ENCODE data around the gene TRAF2.

The TRAF2 gene

DNA sequence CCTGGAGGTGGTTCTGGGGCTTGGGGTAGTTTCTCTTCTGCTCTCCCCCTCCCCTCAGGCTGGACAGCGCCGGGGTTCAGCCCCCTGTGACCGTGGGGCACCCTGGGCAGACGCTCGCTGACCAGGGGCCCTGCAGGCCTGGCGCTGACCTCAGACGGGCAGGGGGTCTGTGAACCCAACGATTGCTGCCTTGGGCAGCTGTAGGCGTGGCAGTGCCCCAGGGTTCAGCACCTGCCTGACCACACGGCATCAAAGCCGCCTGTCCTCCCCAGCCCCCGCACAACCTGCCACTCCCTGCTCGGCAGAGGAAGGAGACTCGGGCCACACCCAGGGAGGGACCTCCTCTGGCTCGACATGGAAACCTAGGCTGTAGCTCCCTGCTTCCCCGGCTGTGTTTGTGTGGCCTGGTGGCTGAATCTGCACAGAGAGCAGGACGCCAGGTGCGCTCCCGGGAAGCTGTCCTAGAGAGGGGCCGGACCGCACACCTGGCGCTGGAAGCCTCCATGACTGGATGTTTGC is 77.9 kb downstream of the TRAF2 start:
- DNase-seq: no peak

- no peak for DNase-seq
These were observed 78.6 kb downstream of the TRAF2 start for GRCh38 chr9:136964833-136965422.

- no peak for DNase-seq
These were observed 79.6 kb downstream of the TRAF2 start for GRCh38 chr9:136965771-136966484.

DNA sequence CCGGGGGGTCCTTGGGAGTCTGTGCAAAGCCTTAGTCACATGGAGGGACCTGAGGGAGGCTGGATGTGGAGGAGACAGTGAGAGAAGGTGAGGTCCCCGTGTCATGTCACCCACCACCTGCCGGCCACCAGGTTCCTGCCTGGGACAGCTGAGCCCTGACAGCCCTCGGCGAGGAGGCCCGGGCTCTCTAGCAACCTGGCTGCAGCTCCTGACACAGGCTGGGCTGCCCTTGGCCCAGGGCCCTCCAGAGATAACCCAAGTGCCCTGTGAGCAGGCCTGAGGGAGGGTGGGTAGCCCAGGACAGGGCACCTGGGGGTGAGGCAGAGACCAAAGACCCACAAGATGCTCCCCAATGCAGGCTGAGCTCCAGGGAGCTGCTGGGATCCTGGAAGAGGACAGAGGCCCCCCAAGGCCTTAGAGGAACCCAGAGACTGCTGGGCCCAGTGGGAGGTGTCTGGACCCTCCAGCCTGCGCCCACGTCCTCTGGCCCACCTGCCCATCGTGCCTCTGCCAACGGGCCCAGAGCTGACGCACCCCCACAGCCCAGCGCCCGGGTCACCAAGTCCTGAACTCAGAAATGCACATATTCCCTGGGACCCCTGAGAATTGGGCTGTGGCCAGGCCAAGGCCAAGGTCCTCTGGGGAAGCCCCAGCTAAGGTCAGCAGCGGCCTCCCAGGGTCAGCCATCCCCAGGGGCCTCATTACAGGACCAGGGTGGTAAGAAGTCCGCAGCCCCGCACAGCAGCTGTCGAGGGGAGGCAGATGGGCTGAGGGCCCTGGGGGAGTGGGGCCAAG is 82.2 kb downstream of the TRAF2 start:
- DNase-seq: no peak

DNA sequence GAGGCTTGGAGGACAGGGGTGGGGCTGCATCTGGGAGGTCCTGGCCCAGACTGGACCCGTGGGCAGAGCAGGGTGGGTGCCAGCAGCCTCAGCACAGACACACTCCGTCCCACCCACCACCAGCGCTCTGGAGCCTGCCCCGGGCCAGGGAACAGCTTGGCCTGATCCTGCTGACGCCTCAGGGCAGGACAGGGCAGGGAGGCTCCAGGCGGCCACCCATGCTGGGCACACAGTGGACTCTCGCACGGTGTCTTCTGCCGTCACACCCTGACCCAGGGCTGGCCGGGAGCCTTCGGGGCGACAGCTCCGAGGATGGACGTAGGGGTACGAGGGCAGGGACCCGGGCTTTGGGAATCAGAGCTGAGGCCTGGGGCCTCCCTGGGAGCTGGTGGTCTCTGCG is 82.8 kb downstream of the TRAF2 start:
- no peak for DNase-seq

DNA sequence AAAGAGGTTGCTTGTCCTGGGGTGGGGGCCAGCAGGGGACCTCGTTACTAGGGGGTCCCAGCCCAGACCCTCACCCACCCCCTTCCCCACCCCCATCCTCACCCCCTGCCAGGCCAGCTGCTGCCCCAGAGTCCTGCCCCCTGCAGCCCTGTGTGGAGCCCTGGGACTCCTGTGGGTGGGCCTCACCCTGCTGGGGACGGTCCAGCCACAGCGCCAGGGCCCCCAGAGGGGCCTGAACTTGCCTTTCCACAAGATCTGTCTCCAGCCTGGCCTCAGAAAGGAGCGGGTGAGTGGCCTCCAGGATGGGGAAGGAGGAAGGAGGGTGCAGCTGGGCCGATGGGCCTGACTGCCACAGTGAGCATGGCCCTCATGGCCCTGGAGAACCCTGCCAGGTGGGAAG is 83.5 kb downstream of the TRAF2 start:
- DNase-seq: no peak

DNA sequence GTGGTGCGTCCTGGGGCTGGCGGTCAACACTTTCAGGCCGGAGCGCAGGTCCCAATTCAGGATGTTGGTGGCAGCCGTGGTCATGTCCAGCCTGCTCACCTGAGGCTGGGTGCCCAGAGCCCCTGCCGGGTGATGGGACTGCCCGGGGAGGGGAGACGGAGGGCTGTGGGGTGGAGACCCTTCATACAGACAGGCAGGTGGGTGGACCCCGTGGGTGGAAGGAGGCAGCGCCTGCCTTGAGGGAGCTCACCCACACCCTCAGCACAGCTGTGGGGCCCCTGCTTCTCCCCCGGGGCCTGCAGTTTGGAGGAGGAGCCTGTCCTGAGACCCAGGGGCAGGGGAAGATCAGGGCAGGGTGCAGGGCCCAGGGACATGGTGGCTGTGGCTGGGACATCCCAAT is 84.0 kb downstream of the TRAF2 start:
- no peak for DNase-seq

DNA sequence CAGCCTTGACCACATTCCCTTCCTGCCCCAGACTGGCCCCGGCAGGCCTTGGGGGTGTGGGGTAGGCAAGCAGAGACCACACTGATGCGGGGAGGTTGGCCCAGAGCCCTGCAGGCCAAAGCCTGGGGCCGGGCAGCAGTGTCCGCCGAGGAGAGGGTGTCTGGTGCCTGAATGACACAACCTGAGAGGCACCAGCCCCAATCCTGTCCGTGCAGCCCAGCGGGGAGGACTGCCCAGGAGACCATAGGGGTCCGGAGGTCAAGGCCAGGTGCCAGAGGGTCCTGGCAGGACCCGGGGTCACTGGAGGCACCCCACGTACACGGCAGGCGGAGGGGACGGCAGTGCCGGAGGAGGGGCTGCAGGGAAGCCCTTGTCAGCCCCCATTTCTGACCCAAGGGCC is 85.4 kb downstream of the TRAF2 start:
- DNase-seq: no peak

DNA sequence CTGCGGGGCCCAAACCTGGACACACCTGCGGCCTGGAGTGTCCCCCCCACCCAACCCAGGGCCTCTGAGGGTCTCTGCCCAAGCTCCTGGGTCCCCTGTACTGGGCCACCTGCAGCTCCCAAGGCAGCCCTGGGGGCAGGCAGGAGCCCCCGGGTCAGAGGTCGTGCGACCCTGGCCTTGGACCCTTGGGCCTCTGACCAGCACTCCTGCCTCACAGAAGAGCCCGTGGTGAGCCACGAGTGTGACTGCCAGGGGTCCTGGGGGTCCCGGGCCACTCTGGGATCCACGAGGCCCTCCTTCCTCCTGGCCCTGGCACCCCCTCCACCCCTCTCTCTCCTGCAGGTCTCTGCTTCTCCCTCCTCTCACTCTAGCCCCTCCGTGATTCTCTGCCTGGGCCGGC is 86.0 kb downstream of the TRAF2 start:
- DNase-seq: no peak

- no peak for DNase-seq
These were observed 86.4 kb downstream of the TRAF2 start for GRCh38 chr9:136972743-136973142.

DNA sequence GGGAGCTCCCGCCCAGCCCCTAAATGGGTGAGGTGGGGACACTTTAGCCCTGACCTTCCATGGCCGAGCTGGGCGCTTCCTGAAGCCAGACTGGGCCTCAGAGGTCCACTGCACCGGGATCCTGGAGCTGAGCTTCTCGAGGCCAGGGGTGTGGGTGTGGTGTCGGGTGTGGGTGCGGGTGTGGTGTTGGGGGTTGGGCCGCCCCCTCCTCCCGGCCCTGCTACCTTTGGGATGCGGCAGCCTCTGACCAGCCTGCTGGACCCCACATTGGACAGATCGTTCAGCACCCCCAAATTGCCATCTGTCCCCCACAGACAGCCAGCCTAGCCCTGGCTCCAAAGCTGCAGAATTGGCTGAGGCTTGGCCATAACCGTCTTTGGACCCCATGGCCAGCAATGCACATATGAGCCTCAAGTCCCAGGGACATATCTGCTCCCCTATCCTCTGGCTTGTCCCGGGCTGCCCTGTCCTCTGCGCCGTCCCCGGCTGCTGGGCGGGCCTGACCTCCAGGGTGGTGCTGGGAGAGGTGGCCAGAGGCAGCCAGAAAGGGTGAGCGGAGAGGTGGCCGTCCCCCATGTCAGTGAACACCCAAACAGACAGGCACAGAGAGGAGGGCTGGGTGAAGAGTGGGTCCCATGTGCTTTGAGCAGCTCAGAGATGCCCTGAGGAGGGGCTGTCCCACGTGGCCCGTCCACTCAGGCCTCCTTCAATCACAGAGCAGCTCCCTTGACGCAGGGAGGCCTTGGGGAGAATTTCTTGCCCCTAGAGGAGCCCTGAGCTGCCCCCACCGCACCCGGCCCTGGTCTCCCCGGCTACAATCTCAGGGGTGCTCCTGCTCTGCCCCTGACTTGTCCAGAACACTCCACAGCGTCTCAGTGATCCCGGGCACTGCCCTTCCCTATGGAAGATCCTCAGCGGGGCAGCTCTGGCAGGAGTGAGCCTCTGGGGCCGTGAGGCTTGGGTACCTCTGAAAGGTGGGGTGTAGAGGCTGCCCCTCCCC is 87.6 kb downstream of the TRAF2 start:
- DNase-seq: no peak

DNA sequence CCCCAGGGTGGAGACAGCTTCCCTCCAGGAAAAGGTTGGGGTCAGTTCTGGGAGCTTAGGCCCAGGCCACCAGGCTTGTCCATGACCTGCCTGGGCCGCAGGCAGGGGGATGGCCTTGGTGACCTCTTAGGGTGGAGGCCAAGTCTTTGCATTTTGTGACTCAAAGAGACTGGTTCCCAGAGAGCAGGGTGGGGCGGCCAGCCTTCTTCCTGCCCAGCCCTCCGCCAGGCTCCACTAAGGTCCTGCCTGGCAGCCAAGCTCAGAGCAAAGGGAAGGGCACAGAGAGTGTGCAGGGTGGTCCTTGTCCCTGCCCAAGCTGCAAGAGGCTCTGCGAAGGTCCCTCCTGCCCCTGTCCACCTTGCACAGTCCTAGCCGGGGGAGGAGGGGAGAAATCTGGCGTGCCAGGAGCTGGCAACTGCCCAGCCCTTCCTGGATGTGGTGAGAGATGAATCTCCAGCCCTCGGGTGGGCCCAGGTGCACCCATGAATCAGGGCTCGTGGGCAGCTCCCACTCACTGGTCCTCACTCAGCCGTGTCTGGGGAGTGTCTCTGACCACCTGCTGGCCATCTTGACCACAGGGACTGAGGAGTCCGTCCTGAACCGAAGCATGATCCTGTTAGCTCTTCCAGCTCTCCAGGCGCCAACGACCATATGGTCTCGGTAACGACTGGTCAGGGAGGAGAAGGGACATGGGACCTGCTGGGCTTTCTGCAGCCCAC is 88.7 kb downstream of the TRAF2 start:
- DNase-seq: no peak

DNA sequence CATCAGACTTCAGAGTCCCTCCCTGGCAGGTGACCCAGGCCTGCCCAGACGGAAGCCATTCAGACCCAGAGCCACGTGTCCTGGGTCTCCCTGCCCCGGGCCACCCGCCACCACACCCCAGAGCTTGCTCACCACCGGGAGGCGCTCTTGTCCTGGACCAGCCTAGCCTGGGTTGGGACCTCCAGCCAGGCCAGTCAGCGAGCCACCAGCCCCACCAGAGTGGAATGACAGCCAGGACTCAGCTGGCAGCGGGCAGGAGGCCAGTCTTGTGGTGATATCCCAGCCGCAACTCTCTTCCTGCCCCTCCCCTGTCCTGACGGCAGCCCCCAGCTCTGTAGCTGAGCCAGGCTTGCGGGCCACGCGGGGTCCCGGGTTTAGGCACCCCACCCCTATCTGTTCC is 89.3 kb downstream of the TRAF2 start:
- no peak for DNase-seq
